ENCODE results near the gene SNRPD1. TPM values are rescaled to one million over a fixed set of nuclear protein-coding genes. Genes with fewer than 3 reads are reported as not detected.
"Not testable (repeated sequence)": the region's sequence is repeated elsewhere in the genome, so short reads cannot be mapped to it uniquely, and the experiment has no call there.

SNRPD1 gene
- total RNA-seq, 2 donors from 2014 or later = 91.2 to 158 TPM

GRCh38 chr18:21605213-21605612 is 6.9 kb upstream of the SNRPD1 start:
- Mint-ChIP-seq H3K9me3 (no peaks in the 10 kb centered on the region), H3K4me1 (ENCODE audit: low read depth in 2 of 2) (peaks cover 10 to 12% of the 10 kb centered on the region in 2 donors), H3K27me3 (no peaks in the 10 kb centered on the region), H3K36me3 (no peaks in the 10 kb centered on the region), H3K27ac (peak overlapping the region in 1 of 2 donors; percentile 45), H3K4me3 (peak overlapping the region; percentile 47)
- no peak for ATAC-seq
- DNase-seq (ENCODE audit: low spot score) = no peak

GRCh38 chr18:21611401-21612124 is 551 bp upstream of the SNRPD1 start:
- ATAC-seq; H3K36me3 Mint-ChIP-seq; H3K27me3 Mint-ChIP-seq; DNase-seq (ENCODE audit: low spot score); H3K9me3 Mint-ChIP-seq: not testable (repeated sequence)
- peak overlapping the region; percentile 95 to 99 for H3K27ac Mint-ChIP-seq
- peaks cover 14 to 26% of the 10 kb centered on the region in 2 donors for H3K4me1 Mint-ChIP-seq (ENCODE audit: low read depth in 2 of 2)
- peak overlapping the region; percentile 100 for H3K4me3 Mint-ChIP-seq

GRCh38 chr18:21621640-21622039 is 9.5 kb downstream of the SNRPD1 start:
- H3K9me3 Mint-ChIP-seq; H3K4me3 Mint-ChIP-seq; DNase-seq (ENCODE audit: low spot score); H3K27ac Mint-ChIP-seq; H3K27me3 Mint-ChIP-seq; ATAC-seq: not testable (repeated sequence)
- Mint-ChIP-seq H3K4me1 (ENCODE audit: low read depth in 2 of 2) (peaks cover 17 to 18% of the 10 kb centered on the region in 2 donors), H3K36me3 (peaks cover 14% of the 10 kb centered on the region)

GRCh38 chr18:21629089-21629832 is 17.1 kb downstream of the SNRPD1 start:
- H3K4me1 Mint-ChIP-seq (ENCODE audit: low read depth in 2 of 2) = peaks cover 7 to 17% of the 10 kb centered on the region in 2 donors
- H3K4me3 Mint-ChIP-seq = peak overlapping the region; percentile 42
- no peaks in the 10 kb centered on the region for H3K27me3 Mint-ChIP-seq
- H3K9me3 Mint-ChIP-seq = no peaks in the 10 kb centered on the region
- ATAC-seq = no peak
- peak overlapping the region; percentile 56 to 74 for H3K27ac Mint-ChIP-seq
- no peak for DNase-seq (ENCODE audit: low spot score)
- H3K36me3 Mint-ChIP-seq = peaks cover 21% of the 10 kb centered on the region

- Mint-ChIP-seq H3K27me3 (no peaks in the 10 kb centered on the region), H3K27ac (no peak overlapping the region), H3K9me3 (no peaks in the 10 kb centered on the region), H3K4me3 (no peak overlapping the region), H3K36me3 (peaks cover 15% of the 10 kb centered on the region), H3K4me1 (ENCODE audit: low read depth in 2 of 2) (peaks cover 7 to 17% of the 10 kb centered on the region in 2 donors)
- DNase-seq (ENCODE audit: low spot score) (no peak), ATAC-seq (no peak)
These were observed 20.3 kb downstream of the SNRPD1 start for GRCh38 chr18:21632393-21632792.

- Mint-ChIP-seq H3K27ac (no peak overlapping the region), H3K4me1 (ENCODE audit: low read depth in 2 of 2) (peaks cover 0 to 4% of the 10 kb centered on the region in 2 donors), H3K36me3 (no peaks in the 10 kb centered on the region), H3K4me3 (no peak overlapping the region), H3K27me3 (no peaks in the 10 kb centered on the region), H3K9me3 (no peaks in the 10 kb centered on the region)
- ATAC-seq (no peak), DNase-seq (ENCODE audit: low spot score) (no peak)
These were observed 22.6 kb downstream of the SNRPD1 start for GRCh38 chr18:21634588-21635199.

- no peak overlapping the region for H3K4me3 Mint-ChIP-seq
- ATAC-seq = no peak
- H3K9me3 Mint-ChIP-seq = no peaks in the 10 kb centered on the region
- peak overlapping the region in 1 of 2 donors; percentile 47 for H3K27ac Mint-ChIP-seq
- H3K27me3 Mint-ChIP-seq = no peaks in the 10 kb centered on the region
- H3K36me3 Mint-ChIP-seq = no peaks in the 10 kb centered on the region
- DNase-seq (ENCODE audit: low spot score) = no peak
- peaks cover 0 to 4% of the 10 kb centered on the region in 2 donors for H3K4me1 Mint-ChIP-seq (ENCODE audit: low read depth in 2 of 2)
These were observed 24.7 kb downstream of the SNRPD1 start for GRCh38 chr18:21636769-21637168.

- H3K9me3 Mint-ChIP-seq = no peaks in the 10 kb centered on the region
- ATAC-seq (no peak), DNase-seq (ENCODE audit: low spot score) (no peak)
- H3K36me3 Mint-ChIP-seq = no peaks in the 10 kb centered on the region
- H3K27me3 Mint-ChIP-seq = no peaks in the 10 kb centered on the region
- no peak overlapping the region for H3K4me3 Mint-ChIP-seq
- peaks cover 0 to 4% of the 10 kb centered on the region in 2 donors for H3K4me1 Mint-ChIP-seq (ENCODE audit: low read depth in 2 of 2)
- H3K27ac Mint-ChIP-seq = no peak overlapping the region
These were observed 26.7 kb downstream of the SNRPD1 start for GRCh38 chr18:21638822-21639221.

- H3K36me3 Mint-ChIP-seq; H3K27ac Mint-ChIP-seq; ATAC-seq; H3K4me1 Mint-ChIP-seq (ENCODE audit: low read depth in 2 of 2); H3K27me3 Mint-ChIP-seq; H3K4me3 Mint-ChIP-seq; DNase-seq (ENCODE audit: low spot score); H3K9me3 Mint-ChIP-seq: not testable (repeated sequence)
These were observed 28.3 kb downstream of the SNRPD1 start for GRCh38 chr18:21640375-21640774.

- Mint-ChIP-seq H3K27me3 (no peaks in the 10 kb centered on the region), H3K4me3 (no peak overlapping the region), H3K9me3 (no peaks in the 10 kb centered on the region), H3K4me1 (ENCODE audit: low read depth in 2 of 2) (no peaks in the 10 kb centered on the region), H3K36me3 (peaks cover 14% of the 10 kb centered on the region), H3K27ac (no peak overlapping the region)
- no peak for DNase-seq (ENCODE audit: low spot score)
- no peak for ATAC-seq
These were observed 38.2 kb downstream of the SNRPD1 start for GRCh38 chr18:21650311-21650710.

GRCh38 chr18:21652073-21652472 is 40.0 kb downstream of the SNRPD1 start:
- Mint-ChIP-seq H3K36me3 (peaks cover 14% of the 10 kb centered on the region), H3K4me1 (ENCODE audit: low read depth in 2 of 2) (no peaks in the 10 kb centered on the region), H3K27me3 (no peaks in the 10 kb centered on the region), H3K9me3 (no peaks in the 10 kb centered on the region), H3K27ac (no peak overlapping the region), H3K4me3 (no peak overlapping the region)
- no peak for DNase-seq (ENCODE audit: low spot score)
- no peak for ATAC-seq

GRCh38 chr18:21653361-21653760 is 41.2 kb downstream of the SNRPD1 start:
- Mint-ChIP-seq H3K36me3 (peaks cover 14% of the 10 kb centered on the region), H3K9me3 (no peaks in the 10 kb centered on the region), H3K4me3 (no peak overlapping the region), H3K27ac (no peak overlapping the region), H3K27me3 (no peaks in the 10 kb centered on the region), H3K4me1 (ENCODE audit: low read depth in 2 of 2) (no peaks in the 10 kb centered on the region)
- DNase-seq (ENCODE audit: low spot score) (no peak), ATAC-seq (no peak)

GRCh38 chr18:21656402-21656801 is 44.3 kb downstream of the SNRPD1 start:
- peaks cover 14% of the 10 kb centered on the region for H3K36me3 Mint-ChIP-seq
- H3K4me3 Mint-ChIP-seq = no peak overlapping the region
- no peak for DNase-seq (ENCODE audit: low spot score)
- no peaks in the 10 kb centered on the region for H3K9me3 Mint-ChIP-seq
- no peaks in the 10 kb centered on the region for H3K27me3 Mint-ChIP-seq
- no peak for ATAC-seq
- peak overlapping the region in 1 of 2 donors; percentile 54 for H3K27ac Mint-ChIP-seq
- H3K4me1 Mint-ChIP-seq (ENCODE audit: low read depth in 2 of 2) = peaks cover 0 to 7% of the 10 kb centered on the region in 2 donors

- peak in 1 of 2 donors; percentile 70 for ATAC-seq
- H3K27me3 Mint-ChIP-seq = no peaks in the 10 kb centered on the region
- DNase-seq (ENCODE audit: low spot score) = no peak
- peak overlapping the region in 1 of 2 donors; percentile 13 for H3K27ac Mint-ChIP-seq
- H3K4me3 Mint-ChIP-seq = no peak overlapping the region
- no peaks in the 10 kb centered on the region for H3K9me3 Mint-ChIP-seq
- H3K36me3 Mint-ChIP-seq = no peaks in the 10 kb centered on the region
- H3K4me1 Mint-ChIP-seq (ENCODE audit: low read depth in 2 of 2) = peaks cover 0 to 7% of the 10 kb centered on the region in 2 donors
These were observed 48.0 kb downstream of the SNRPD1 start for GRCh38 chr18:21660078-21660477.
